ENCODE data around the gene AMER2. TPM values are rescaled to one million over a fixed set of nuclear protein-coding genes. Genes with fewer than 3 reads are reported as not detected.

AMER2 gene
- total and polyA plus RNA-seq, 2 donors (not counting 1 experiment from before 2014, with no cell fraction given) = not detected

- no peak overlapping the region for H3K27ac Mint-ChIP-seq
- TF ChIP-seq EZH2 (IDR thresholded peaks at IDR 0.05; ENCODE audit: borderline replicate concordance, insufficient read depth, low read depth, low read length, poor library complexity, severe bottlenecking) (no peak), CTCF (IDR thresholded peaks at IDR 0.05) (no peak)
- no peaks in the 10 kb centered on the region for H3K9me3 Mint-ChIP-seq (ENCODE audit: insufficient read depth)
- Histone ChIP-seq H3K4me3 (ENCODE audit: control extremely low read depth in 1 of 5, extremely low read depth in 1 of 5, insufficient read depth in 1 of 5, low read depth in 2 of 5, low read length in 4 of 5) (no peak overlapping the region), H3K4me2 (replicated peaks; ENCODE audit: low read depth, low read length, poor library complexity, severe bottlenecking) (no peak overlapping the region), H4K20me1 (ENCODE audit: control insufficient read depth, insufficient read depth, low read length, poor library complexity, severe bottlenecking) (no peaks in the 10 kb centered on the region), H3K9me3 (ENCODE audit: control extremely low read depth in 1 of 3, control insufficient read depth in 2 of 3, insufficient read depth in 1 of 3, low read length in 2 of 3) (no peaks in the 10 kb centered on the region), H3K79me2 (ENCODE audit: control insufficient read depth, insufficient read depth, low read length) (no peaks in the 10 kb centered on the region), H3K27me3 (replicated peaks in 1 of 4; ENCODE audit: control extremely low read depth in 1 of 4, control insufficient read depth in 3 of 4, insufficient read depth in 4 of 4, low read length in 3 of 4) (peaks cover 0 to 14% (median 4%) of the 10 kb centered on the region in 4 experiments), H3K27ac (ENCODE audit: low read length in 2 of 2) (no peak overlapping the region), H3K4me1 (ENCODE audit: control insufficient read depth in 2 of 2, insufficient read depth in 2 of 2, low read length in 2 of 2) (no peaks in the 10 kb centered on the region), H2AFZ (ENCODE audit: insufficient read depth, low read depth, low read length, poor library complexity, severe bottlenecking) (no peak overlapping the region), H3K9ac (ENCODE audit: low read length) (no peak overlapping the region), H3K36me3 (replicated peaks in 1 of 2; ENCODE audit: control extremely low read depth in 1 of 2, control insufficient read depth in 1 of 2, extremely low read depth in 1 of 2, insufficient read depth in 2 of 2, low read length in 1 of 2) (no peaks in the 10 kb centered on the region)
- DNase-seq (no peak), ATAC-seq (ENCODE audit: low read depth) (no peak)
- 86% methylated on average over 3 of the region's 3 CpGs for WGBS (ENCODE audit: insufficient coverage)
- POLR2A ChIA-PET = no interaction called here
- H3K4me1 Mint-ChIP-seq = no peaks in the 10 kb centered on the region
- no peak overlapping the region for H3K4me3 Mint-ChIP-seq
- intact Hi-C loops (cut with micrococcal nuclease) = no loop called here
- H3K27me3 Mint-ChIP-seq = peaks cover 46% of the 10 kb centered on the region
- CTCF ChIA-PET = no interaction called here
Measured at GRCh38 chr13:25137788-25138115, 34.3 kb downstream of the AMER2 start.

DNA sequence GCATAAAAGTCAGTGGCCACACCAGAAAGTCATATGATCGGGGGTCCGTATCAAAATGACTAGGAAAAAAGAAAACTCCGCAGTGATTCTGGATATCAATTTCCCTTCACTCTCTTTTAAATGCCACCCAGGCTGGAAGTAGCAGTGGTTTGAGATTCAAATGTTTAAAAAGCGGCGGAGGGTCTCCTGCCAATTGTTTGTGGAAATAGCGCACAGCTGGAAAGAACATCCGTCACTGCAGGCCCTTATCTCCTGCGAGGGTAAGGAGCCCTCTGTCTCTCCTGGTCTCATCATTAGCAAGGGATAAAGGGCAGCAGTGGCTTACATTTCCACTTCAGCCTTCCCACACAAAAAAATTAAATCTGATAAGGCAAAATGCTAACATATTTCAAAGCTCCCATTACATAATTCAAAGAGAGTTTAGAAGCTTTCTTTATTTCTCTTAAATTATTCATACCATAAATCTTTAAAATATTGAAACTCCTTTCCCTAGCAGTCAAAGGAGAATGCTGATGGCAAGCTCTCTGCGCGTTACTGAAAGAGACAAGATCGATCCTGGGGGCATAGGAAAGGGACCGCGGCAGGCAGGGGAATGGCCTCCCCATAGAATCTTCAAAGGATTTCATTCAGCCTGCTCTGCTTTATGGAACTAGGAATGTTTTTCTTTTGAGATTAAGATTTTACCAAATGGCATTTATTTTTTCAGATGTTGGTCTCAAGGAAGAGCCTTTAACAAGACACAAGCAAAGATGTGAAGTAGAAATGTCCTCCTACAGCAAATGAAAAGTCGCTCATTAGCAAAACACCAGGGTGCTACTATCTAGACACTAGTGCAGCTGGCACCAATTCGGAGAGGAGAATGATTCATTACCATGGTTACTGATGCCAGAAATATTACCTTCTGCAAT is 35.0 kb downstream of the AMER2 start:
- POLR2A ChIA-PET = no interaction called here
- no peaks in the 10 kb centered on the region for H3K4me1 ChIP-seq (ENCODE audit: control insufficient read depth in 2 of 2, insufficient read depth in 2 of 2, low read length in 2 of 2)
- no peak overlapping the region for H2AFZ ChIP-seq (ENCODE audit: insufficient read depth, low read depth, low read length, poor library complexity, severe bottlenecking)
- H3K9me3 Mint-ChIP-seq (ENCODE audit: insufficient read depth) = no peaks in the 10 kb centered on the region
- 44% methylated on average over 5 of the region's 15 CpGs for WGBS (ENCODE audit: insufficient coverage)
- TF ChIP-seq CTCF (IDR thresholded peaks at IDR 0.05) (no peak), EZH2 (IDR thresholded peaks at IDR 0.05; ENCODE audit: borderline replicate concordance, insufficient read depth, low read depth, low read length, poor library complexity, severe bottlenecking) (no peak)
- no peaks in the 10 kb centered on the region for H3K36me3 ChIP-seq (replicated peaks in 1 of 2; ENCODE audit: control extremely low read depth in 1 of 2, control insufficient read depth in 1 of 2, extremely low read depth in 1 of 2, insufficient read depth in 2 of 2, low read length in 1 of 2)
- no peak overlapping the region for H3K9ac ChIP-seq (ENCODE audit: low read length)
- H3K27ac Mint-ChIP-seq = no peak overlapping the region
- H3K79me2 ChIP-seq (ENCODE audit: control insufficient read depth, insufficient read depth, low read length) = no peaks in the 10 kb centered on the region
- H3K4me3 Mint-ChIP-seq = no peak overlapping the region
- H3K4me3 ChIP-seq (ENCODE audit: control extremely low read depth in 1 of 5, extremely low read depth in 1 of 5, insufficient read depth in 1 of 5, low read depth in 2 of 5, low read length in 4 of 5) = no peak overlapping the region
- peaks cover 45% of the 10 kb centered on the region for H3K27me3 Mint-ChIP-seq
- CTCF ChIA-PET = no interaction called here
- no peak overlapping the region for H3K4me2 ChIP-seq (replicated peaks; ENCODE audit: low read depth, low read length, poor library complexity, severe bottlenecking)
- ATAC-seq (ENCODE audit: low read depth) = no peak
- H4K20me1 ChIP-seq (ENCODE audit: control insufficient read depth, insufficient read depth, low read length, poor library complexity, severe bottlenecking) = no peaks in the 10 kb centered on the region
- intact Hi-C loops (cut with micrococcal nuclease) = no loop called here
- peaks cover 0 to 17% (median 4%) of the 10 kb centered on the region in 4 experiments for H3K27me3 ChIP-seq (replicated peaks in 1 of 4; ENCODE audit: control extremely low read depth in 1 of 4, control insufficient read depth in 3 of 4, insufficient read depth in 4 of 4, low read length in 3 of 4)
- no peaks in the 10 kb centered on the region for H3K4me1 Mint-ChIP-seq
- no peak for DNase-seq
- no peaks in the 10 kb centered on the region for H3K9me3 ChIP-seq (ENCODE audit: control extremely low read depth in 1 of 3, control insufficient read depth in 2 of 3, insufficient read depth in 1 of 3, low read length in 2 of 3)
- H3K27ac ChIP-seq (ENCODE audit: low read length in 2 of 2) = no peak overlapping the region

Data from B cell (primary cell).